Stimulated activated CD4-positive, alpha-beta T cell treated with anti-CD3 and anti-CD28 coated beads, Interleukin-2, amount 100 ng/mL, for 48 hours (primary cell): ENCODE data around the gene EIF3L.

Experiments
- DNase-seq, 2 donors: peaks; one replicate each; pipeline ENCODE4 v3.0.0-alpha.2; 2020

The EIF3L gene

DNA sequence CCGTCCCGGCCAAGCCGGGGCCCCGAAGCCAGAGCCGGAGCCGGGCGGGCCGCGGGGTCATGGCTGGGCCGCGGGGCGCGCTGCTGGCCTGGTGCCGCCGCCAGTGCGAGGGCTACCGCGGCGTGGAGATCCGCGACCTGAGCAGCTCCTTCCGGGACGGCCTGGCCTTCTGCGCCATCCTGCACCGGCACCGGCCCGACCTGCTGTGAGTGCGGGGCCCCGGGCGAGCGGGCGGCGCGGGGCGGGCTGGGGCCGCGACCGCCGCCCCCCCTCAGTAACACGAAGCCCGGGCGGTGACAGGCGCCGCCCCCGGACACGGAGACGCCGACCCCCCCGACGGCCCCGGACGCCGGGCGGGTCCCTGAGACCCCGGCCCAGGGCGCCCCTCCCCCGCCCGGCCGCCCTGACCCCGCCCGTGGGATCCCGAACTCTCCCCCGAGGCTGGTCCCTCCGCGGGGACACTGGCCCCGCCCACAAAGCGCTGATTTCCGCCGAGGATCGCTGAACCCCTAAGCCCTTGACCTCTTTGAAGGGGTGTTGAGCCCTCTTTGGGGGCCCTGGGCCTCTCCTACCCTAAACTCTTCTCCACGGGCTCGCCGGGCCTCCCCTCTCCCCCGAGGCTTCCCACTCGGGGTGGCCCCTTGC, 57.3 kb downstream of the EIF3L start:
- DNase-seq, result peak in 1 of 2 donors; percentile 28

DNA sequence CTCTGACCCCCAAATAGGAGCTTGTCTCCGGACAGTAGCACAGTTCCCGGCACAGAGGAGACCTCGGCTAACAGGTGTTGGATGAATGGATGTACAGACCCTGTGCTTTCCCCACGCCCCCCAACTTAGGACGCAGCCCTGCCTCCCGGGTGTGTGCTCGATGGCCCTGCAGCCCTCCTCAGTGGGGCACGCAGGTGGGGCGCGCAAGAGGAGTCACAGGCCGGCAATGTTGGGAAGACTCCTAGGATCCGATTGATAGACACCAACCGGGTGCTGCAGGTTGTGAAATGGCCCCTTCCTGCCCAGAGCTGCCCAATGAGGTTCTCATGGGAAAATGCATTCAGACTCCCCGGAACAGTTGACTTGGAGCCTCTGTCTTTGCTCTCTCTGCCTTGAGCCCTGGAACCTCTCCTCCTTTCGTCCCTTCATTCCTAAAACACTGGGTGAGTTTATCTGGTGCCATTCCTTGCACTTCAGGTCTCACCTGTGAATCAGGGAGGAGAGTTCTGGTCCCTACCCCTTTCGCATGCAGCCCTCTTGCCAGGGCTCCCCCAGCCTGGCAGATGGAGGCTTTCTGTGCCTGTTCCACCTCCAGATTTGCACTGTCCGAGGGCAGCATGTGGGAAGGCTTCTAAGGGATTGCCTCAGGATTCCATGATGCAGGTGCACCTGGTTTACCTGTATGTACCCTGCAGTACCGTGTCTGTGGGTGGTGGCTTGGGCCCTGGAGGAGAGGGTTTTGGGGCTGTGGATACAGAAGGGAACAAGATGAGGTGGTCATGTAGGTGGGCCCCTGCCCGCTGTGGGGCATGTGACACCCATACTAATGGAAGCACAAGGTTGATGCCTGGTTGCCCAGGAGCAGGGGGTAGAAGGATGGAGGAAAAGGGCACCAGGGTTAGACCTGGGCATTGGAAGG, 58.1 kb downstream of the EIF3L start:
- DNase-seq, result no peak

DNA sequence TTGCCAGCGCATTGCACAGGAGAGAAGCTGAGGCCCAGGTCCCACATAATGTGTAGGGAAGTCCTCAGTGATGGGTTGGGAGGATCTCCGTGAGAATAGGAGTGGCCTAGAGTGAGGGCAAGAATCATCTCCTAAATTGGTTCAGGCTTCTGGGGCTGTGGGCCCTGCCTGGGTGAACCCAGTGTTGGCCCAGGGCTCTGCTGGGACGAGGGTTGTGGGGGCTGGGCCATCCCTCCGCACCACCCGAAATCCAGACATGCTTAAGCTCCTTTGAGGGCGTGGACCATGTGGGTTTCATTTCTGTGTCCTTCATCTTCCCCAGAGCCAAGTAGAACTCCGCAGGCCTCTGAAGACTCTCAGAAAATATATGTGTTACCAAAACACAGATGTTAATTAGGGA, 60.5 kb downstream of the EIF3L start:
- no peak for DNase-seq

DNA sequence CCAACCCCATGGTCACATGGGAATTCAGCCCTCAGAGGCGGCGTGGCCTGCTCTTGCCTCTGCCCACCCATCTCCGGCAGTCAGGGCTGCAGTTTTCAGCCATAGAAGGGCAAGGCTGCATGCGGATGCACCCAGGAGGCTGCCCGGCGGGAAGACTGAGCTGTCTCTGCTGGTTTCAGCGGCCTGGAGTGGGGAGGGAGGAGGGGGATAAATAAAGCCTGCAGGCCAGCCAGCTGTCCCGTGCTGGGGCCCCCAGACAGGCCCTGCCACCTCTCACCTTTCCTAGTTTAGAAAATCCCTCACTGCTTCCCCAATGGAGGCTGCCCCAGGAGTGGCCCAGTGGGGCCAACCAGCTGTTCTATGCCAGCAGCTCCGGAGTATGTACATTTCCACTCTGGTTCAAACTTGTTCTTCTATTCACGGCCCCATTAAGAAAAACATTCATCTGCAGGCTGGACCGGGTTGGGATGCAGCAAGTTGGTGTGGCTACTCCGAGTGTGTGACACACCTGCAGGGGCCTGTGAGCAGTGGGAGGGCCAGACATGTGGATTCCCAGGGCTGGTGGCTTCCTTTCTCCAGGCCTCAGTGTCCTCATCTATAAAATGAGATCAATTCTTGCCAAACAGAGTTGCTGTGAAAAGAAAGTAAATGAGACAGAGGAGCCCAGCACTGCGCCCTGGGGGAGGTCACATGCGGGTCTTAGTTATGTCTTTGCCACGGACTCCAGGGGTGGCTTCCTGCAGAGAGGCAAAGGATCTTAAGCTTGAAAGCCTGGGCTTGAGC, 61.9 kb downstream of the EIF3L start:
- DNase-seq, result no peak

DNA sequence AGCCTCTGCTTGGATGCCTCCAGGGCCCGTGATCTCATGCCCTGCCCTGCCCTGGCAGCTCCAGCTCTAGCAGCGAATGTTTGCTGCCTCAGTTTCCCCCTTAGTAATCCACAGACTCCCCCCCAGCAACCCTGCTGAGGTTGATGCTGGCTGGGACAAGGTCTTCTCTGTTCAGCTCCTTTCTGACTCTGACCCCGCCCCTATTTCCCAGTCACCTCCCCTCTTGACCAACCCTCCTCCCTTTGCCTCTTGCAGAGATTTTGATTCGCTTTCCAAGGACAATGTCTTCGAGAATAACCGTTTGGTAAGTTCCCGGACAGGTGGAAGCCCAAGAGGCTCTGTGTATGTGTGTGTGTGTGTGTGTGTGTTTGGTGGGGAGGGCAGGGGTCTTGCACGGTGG, 62.5 kb downstream of the EIF3L start:
- no peak for DNase-seq

DNA sequence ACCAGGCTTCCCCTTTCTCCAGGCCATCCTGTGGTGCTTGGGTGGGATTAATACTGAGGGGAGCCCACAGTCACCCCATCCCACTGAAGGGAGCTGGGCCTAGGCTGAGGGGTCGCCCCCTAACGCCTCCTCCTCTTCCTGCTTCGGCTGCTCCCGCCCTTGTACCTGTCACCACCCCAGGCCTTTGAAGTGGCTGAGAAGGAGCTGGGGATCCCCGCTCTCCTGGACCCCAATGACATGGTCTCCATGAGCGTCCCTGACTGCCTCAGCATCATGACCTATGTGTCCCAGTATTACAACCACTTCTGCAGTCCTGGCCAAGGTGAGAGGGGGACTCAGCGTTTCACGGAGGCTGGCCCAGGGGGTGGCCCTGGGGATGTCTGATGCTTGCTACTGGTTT, 63.0 kb downstream of the EIF3L start:
- DNase-seq, result no peak

DNA sequence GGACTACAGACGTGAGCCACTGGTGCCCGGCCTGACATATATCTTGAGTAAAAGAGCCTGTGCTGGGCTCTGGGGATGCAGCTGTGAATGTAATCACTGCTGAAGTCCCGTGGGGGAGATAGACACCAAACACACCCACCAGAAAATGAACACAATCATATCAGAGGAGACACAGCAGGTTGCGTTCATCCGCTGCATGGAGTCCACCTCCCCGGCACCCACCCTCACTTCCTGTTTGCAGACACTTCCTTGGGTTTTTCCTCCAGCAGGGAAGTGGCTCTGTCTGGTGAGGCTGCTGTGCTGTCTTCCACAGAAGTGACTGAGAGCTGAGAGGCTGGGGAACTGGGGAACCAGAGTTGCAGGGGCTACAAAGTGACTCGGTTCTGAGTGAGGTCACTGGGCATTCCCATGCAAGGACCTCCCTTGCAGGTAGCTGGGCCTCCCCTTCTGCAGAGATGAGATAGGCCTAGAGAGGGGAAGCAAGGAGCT, 64.1 kb downstream of the EIF3L start:
- no peak for DNase-seq

DNA sequence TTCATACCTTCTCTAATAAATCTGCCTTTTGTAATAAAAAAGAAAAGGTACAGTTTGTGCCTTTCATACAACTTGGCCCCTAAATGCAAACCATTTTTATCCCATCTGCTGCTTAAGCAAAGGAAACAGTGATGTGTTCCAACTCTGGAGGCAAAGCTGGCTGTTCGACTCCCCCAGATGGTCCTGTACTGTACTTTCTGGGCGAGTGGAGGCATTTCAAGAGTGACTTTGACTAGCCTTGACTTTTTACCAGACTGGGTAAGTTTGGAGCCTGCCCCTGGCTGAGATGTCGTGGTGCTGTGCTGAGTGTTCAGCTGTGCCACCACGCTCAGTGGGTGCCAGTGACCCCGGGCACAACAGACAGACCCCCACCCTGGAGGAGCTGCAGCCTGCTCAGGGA, 67.1 kb downstream of the EIF3L start:
- DNase-seq, result no peak

DNA sequence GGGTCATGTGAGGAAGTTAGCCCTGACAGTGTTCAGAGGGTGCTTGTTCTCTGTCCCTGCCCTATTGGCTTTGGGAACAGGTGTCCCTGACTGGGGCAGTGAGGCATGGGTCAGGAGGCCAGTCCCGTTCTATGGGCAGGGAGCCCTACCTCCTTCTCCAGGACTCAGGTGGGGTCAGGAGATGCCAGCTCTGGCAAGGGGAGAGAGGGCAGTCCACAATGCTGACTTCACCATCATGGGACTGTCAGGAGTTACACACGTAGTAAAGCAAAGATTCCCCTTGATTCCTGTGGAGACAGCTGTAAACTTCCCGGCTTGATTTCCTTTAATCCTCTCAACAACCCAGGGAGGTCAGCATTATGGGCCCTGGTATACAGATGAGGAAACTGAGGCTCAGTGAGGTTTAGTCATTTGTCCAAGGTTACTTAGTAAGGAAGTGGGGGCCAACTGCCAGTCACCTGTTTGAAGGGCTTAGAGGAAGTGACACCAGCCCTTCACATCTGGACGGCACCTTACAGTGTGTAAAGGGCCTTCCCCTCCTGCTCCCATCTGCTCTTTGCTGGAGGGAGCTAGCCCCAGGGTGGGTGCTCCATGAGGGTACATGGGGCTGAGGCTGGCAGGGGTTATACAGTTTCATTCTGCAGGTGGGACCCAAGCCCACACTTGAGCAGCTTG, 68.8 kb downstream of the EIF3L start:
- no peak for DNase-seq

DNA sequence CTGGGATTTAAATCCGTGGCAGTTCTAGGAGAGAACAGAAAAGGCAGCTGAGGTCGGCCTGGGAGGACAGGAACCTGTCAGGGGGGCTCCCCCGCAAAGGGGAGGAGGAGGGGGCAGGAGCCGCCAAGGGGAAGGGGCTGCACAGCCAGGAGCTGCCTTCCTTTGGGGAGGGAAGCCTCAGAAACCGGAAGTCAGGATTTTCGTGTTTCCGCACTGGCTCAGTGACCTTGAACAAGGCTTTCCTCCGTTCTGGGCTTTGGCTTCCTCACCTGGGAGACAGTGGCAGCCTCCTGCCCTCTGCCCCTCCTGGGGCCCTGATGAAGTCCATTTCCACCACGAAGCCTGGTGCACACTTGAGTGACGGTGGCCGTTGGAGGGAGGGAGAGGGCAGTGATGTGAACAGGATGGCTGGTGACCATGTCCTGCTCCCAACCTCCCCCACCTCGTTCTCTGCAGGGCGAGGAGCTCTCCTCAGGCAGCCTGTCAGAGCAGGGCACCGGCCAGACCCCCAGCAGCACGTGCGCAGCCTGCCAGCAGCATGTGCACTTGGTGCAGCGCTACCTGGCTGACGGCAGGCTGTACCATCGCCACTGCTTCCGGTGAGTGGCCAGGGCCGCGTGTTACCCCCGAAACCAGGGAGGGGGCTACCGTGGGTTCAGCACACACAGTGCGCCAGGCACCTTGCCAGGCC, 69.5 kb downstream of the EIF3L start:
- DNase-seq, result no peak

DNA sequence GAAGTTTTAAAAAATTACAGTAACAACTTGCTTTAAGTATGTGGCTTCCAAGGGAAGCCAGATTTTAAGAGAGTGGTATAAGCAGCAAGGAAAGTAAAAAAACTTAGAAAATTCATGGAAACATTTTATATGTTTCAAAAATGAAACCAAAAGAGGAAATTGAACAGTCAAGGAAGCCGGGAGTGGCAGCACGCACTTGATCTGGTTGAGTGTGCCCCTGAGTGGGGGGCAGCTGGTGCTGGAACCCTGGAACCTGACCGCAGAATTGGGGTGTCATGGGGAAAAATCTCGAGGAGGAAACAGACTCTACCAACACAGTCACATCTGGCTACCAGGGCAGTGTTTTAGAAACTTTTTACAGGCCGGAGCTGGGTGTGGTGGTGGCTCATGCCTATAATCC, 70.9 kb downstream of the EIF3L start:
- no peak for DNase-seq

DNA sequence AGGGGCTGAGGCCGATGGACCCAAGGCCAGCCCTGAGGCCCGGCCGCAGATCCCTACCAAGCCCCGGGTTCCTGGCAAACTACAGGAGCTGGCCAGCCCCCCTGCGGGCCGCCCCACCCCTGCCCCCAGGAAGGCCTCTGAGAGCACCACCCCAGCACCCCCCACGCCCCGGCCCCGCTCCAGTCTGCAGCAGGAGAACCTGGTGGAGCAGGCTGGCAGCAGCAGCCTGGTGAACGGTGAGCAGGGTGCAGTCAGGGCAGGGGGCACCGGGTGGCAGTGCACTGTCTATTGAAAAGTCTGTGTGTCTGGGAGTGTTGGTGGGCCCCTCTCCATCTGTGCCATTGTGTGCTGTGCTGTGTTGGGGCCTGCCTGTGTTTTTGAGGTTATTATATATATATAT, 73.0 kb downstream of the EIF3L start:
- DNase-seq, result no peak

DNA sequence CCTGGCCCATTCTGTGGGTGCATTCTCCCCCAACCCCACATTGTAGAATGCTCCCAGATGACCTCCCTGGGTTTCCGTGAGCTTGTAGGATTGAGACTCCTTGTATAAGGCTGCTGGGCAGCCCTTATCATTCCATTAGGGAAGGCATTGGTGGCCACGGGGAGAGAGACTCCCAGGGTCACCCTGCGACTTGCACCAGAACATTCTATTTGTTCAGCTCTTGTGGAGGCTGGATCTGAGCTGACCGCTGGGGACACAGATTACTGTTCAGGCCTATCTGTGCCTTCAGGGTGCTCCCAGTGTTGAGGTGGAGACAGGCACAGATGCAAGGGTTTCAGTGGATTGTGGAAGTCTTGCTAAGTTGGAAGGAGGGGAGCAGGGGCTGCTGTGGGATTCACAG, 74.7 kb downstream of the EIF3L start:
- DNase-seq, result no peak

DNA sequence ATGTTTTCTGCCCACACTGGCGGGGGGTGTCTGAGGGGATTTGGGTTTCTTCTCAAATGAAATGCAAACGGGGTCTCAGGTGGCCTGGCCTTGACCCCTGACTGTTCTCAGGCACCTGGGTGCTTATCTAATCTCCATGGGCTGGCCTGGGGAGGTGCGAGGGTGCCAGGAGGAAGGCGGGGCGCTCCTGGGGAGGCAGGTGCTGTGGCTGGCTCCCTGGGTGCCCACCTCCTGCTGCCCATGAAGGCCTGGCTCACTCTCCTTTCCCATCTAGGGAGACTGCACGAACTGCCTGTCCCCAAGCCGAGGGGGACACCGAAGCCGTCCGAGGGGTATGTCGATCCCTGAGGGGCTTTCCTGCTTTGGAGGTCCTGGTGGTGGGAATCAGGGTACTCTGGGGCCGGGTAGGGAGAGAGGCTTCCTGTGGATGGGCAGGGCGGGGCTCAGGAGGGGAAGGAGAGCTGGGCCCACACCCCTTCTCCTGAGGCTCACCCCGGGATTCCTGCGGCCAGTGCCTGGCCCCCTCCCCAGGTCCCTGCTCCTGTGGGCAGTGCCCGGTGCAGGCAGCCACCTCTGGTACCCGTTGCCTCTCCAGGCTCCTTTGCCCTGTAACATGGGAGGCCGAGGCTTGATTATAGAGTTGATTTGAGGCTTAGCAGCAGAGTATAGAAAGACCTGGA, 75.3 kb downstream of the EIF3L start:
- no peak for DNase-seq

DNA sequence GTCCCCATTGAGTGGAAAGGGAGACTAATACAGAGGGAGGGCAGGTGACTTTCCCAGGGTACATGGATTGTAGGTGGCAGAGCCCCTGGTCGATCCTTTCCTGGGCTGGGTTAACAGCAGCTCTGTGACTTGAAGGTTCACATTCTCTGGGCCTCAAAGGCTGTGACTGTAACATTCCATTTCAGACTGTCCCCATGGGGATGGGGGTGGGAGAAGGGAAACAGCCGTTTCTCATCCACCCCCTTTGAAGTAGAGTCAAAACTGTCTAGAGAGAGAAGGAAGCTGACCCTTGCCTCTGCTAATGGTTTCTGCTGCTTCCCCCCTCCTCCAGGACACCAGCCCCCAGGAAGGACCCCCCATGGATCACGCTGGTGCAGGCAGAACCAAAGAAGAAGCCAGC, 76.1 kb downstream of the EIF3L start:
- DNase-seq, result no peak

DNA sequence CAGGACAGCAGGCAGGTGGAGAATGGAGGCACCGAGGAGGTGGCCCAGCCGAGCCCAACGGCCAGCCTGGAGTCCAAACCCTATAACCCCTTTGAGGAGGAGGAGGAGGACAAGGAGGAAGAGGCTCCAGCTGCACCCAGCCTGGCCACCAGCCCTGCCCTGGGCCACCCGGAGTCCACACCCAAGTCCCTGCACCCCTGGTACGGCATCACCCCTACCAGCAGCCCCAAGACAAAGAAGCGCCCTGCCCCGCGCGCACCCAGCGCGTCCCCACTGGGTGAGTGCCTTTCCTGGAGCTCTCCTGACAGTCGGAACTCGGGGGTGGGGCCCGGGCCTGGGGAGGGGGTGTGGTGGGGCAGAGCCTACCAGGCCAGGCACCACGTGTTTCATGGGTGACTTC, 76.5 kb downstream of the EIF3L start:
- DNase-seq, result no peak

DNA sequence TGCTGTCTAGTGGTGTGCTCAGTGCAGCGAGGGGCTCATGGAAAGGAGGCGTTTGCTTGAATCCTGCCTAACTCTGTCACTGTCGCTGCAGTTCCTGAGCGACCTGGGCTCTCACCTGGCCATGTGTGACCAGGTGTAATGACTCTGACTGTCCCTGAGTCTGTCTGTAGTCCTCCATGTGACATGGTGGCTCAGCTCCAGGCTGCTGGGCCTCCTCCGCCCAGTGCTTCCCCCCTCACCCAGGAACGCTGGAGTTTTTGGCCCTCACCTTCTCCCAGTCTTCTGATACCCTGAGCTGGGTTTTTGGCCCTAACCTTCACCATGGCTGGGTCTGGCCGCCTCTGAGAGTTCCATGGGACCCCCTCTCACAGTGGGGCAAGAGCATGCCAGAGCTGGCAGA, 77.1 kb downstream of the EIF3L start:
- no peak for DNase-seq

DNA sequence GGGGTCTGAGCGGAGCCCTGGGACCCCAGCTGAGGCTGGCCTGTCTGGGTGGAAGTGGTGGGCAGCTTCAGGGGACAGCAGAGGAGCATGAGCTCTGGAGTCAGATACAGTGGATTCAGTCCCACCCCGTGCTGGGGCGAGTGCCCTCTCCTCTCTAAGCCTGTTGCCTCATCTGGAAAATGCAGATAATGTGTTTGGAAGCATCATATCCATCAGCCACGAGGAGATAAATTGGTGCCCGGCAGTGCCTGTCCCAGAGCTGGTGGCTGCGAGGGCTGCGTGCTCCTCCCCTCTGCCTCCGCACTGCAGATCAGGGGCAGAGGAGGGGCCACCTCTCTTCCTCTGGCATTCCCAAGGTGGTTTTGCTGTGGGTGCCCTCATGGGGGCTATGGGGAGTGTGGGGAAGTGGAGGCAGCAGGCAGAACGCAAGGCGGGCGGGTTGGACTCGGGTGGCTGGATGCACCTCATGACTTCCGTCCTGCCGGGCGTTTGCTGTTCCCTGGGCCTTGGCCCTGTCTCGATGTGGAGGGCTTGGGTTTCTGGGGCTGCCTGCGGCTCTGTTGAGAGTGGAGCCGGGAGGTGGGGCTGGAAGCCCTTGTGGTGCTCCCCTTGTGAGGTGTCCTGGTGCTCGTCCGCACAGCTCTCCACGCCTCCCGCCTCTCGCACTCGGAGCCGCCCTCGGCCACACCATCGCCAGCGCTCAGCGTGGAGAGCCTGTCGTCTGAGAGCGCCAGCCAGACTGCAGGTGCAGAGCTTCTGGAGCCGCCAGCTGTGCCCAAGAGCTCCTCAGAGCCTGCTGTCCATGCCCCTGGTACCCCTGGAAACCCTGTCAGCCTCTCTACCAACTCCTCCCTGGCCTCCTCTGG, 77.8 kb downstream of the EIF3L start:
- no peak for DNase-seq

DNA sequence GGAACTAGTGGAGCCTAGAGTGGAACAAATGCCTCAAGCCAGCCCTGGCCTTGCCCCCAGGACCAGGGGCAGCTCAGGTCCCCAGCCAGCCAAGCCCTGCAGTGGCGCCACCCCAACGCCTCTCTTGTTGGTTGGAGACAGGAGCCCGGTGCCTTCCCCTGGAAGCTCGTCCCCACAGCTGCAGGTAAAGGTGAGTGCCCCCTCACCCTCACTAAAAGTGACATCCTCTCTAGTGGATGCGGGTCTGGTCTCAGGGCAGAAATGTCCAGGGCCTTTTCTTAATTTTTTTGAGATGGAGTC, 78.4 kb downstream of the EIF3L start:
- DNase-seq, result no peak

DNA sequence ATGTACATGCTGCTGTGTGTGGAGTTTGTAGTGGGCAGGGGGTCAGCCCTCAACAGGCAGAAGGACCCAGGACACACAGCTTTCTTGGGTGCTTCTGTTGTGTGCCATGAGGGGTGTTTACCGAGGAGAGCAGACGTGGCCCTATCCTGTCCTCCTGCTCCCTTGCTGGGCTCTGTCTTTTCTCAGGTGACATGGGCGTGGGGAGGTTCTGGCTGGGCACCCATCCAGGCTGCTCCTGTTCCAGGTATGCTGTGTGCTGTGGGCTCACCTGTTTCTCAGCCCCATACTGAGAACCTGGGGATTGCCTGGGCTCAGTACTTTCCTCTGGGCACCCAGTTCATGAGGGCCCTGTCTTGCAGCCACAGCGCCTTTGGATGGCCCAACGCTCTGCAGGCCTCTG, 80.2 kb downstream of the EIF3L start:
- no peak for DNase-seq
